Natural killer cell treated with Interleukin-12 subunit alpha and Interleukin-12 subunit beta and Interleukin-15 and Interleukin-18, amount 100 ng/mL, for 72 hours (primary cell): ENCODE results near the gene ARFIP2. TPM values are rescaled to one million over a fixed set of nuclear protein-coding genes. Genes with fewer than 3 reads are reported as not detected.
A peak's percentile ranks its signal among the peaks of the same experiment; 100 is the strongest.

Experiments
- ATAC-seq, 2 donors: fragments of 150-1000 bp; cut with Tn5 transposase in 1 of 2; sonication (Bioruptor Pico), chemical (Tn5 transposase) in 1 of 2; 2 replicates each; pipeline ENCODE4 v1.10.0; 2021
- DNase-seq: peaks from one replicate; pipeline ENCODE4 v3.0.0; 2022; ENCODE audit warnings: low spot score
- H3K27ac Mint-ChIP-seq, 2 donors: 1 replicate in 1 of 2; 2 replicates in 1 of 2; pipeline ENCODE4 v1.8.0; 2022; ENCODE audit warnings: mixed read lengths in 2 of 2, mild to moderate bottlenecking in 1 of 2, moderate library complexity in 1 of 2
- H3K27me3 Mint-ChIP-seq, 2 donors: 1 replicate in 1 of 2; 2 replicates in 1 of 2; pipeline ENCODE4 v1.8.0; 2022; ENCODE audit warnings: mixed read lengths in 2 of 2
- H3K36me3 Mint-ChIP-seq: one replicate; pipeline ENCODE4 v1.8.0; 2022; ENCODE audit warnings: mixed read lengths
- H3K4me1 Mint-ChIP-seq, 2 donors: 1 replicate in 1 of 2; 2 replicates in 1 of 2; pipeline ENCODE4 v1.8.0; 2022; ENCODE audit warnings: low read depth in 2 of 2, mixed read lengths in 2 of 2, mild to moderate bottlenecking in 1 of 2
- H3K4me3 Mint-ChIP-seq: one replicate; pipeline ENCODE4 v1.8.0; 2022; ENCODE audit warnings: mixed read lengths
- H3K9me3 Mint-ChIP-seq: 2 replicates; pipeline ENCODE4 v1.8.0; 2022; ENCODE audit warnings: mixed read lengths
- total RNA-seq, 2 donors: library from RNA; stranded (reverse); gene quantifications; one replicate each; pipeline ENCODE4 v1.2.3, GENCODE V29; 2022

ARFIP2 gene
- total RNA-seq, 2 donors from 2014 or later, result 50.8 to 71.7 TPM

DNA sequence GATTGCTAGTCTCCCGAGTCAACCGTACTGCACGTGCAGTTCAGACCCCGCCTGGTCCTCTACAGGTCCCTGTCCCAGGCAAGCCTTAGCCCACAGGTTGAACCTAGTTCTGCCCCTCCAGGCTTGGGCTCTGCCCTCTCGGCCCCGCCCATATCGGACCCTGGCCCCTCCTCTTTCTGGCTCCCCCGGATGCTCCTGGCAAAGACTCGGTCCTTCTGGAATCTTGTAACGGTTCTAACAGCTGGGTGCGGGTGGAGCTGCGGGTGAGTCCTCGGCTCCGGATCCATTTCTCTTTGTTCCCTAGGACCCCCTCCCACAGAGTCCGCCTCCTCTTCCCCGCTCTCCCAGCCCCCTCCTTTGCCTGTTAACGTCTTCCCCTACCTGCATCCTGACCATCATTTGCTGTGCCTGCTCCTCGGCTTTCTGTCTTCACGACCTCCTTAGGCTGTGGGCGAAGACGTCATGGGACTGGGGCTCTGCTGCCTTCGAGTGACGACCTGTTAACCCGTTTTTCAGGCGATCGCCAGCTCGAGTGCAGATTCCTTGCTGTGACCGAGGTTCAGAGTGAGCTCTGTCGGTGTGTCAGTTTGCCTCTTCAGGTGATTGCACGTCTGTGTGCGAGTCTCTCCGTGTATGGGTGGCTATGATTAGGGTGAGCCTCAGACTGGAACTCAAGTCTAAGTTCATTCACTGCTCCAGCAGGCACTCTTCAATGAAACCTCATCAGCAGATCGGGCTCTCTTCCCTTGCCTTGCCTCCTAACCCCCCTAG lies 16.1 kb upstream of the ARFIP2 start, which contains the start of gene DNHD1:
Gene DNHD1 (plus strand): TSS at position 212 of the 771 bp plus-strand sequence. CDS start 936 bp downstream, outside the sequence.
- Mint-ChIP-seq H3K36me3 (peaks cover 5% of the 10 kb centered on the region), H3K9me3 (no peaks in the 10 kb centered on the region), H3K27me3 (no peaks in the 10 kb centered on the region), H3K4me1 (peaks cover 4 to 7% of the 10 kb centered on the region in 2 donors), H3K27ac (peak within 1 kb of the TSS in 1 of 2 donors; percentile 18), H3K4me3 (no peak within 1 kb of the TSS)
- DNase-seq (no peak), ATAC-seq (peak in 1 of 2 donors; percentile 46)

DNA sequence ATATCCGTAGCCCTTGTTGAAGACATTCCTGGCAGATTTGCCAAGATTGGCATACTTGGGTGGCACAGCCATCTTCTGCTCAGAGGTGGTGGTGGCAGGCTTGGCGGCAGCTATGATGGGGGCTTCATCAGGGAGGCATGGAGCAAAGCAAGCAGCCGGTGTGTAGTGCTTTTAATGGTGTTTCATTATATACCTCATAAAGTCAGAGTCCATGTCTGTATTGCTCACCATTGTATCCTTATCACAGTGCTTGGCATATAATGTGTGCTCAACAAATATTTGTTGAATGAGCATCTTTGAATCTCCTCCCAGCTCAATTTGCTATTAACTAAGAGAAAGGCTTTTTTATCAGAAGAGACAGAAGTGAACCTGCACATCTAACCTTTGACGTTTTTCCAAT lies 8.2 kb upstream of the ARFIP2 start:
- H3K27ac Mint-ChIP-seq, result no peak overlapping the region
- no peak for ATAC-seq
- H3K36me3 Mint-ChIP-seq, result no peaks in the 10 kb centered on the region

DNA sequence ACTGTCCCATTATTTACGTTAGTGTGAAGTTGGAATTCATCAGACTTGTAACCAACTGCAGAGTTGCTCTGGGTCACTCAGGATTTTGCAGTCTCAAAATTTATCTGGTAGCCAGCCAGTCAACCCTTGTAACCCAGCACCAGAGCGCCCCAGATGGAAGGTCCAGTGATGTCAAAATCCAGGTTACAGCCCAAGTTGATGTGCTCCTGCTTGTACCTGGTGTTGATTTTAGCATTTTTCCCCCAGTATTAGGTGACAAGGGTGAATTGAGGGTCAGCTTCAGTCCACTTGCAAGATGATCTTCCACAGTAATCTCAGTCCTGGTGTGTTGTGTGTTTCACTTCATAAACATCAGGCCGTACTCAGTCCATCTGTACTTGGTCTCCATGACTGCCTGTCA lies 7.7 kb upstream of the ARFIP2 start:
- H3K4me1 Mint-ChIP-seq, result peaks cover 0 to 3% of the 10 kb centered on the region in 2 donors
- DNase-seq (no peak), ATAC-seq (no peak)
- no peaks in the 10 kb centered on the region for H3K36me3 Mint-ChIP-seq
- no peak overlapping the region for H3K27ac Mint-ChIP-seq
- no peaks in the 10 kb centered on the region for H3K27me3 Mint-ChIP-seq
- no peak overlapping the region for H3K4me3 Mint-ChIP-seq
- no peaks in the 10 kb centered on the region for H3K9me3 Mint-ChIP-seq

More for the DNA sequence above, 8.2 kb upstream of the ARFIP2 start:
- Mint-ChIP-seq H3K9me3 (no peaks in the 10 kb centered on the region), H3K27me3 (no peaks in the 10 kb centered on the region), H3K4me3 (no peak overlapping the region), H3K4me1 (peaks cover 0 to 3% of the 10 kb centered on the region in 2 donors)
- DNase-seq, result no peak

DNA sequence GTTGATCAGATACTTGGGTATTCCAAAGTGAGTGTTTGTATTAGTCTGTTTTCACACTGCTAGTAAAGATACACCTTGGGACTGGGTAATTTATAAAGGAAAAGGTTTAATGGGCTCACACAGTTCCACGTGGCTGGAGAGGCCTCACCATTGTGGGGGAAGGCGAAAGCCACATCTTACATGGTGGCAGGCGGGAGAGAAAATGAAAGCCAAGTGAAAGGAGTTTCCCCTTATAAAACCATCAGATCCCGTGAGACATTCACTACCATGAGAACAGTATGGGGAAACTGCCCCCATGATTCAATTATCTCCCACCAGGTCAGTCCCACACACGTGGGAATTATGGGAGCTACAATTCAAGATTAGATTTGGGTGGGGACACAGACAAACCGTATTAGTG lies 7.2 kb upstream of the ARFIP2 start:
- Mint-ChIP-seq H3K27me3 (no peaks in the 10 kb centered on the region), H3K9me3 (no peaks in the 10 kb centered on the region), H3K27ac (no peak overlapping the region), H3K4me3 (no peak overlapping the region), H3K36me3 (peaks cover 4% of the 10 kb centered on the region), H3K4me1 (peaks cover 4 to 5% of the 10 kb centered on the region in 2 donors)
- no peak for DNase-seq
- ATAC-seq, result no peak

GRCh38 chr11:6486938-6487337 lies 5.8 kb upstream of the ARFIP2 start:
- no peaks in the 10 kb centered on the region for H3K9me3 Mint-ChIP-seq
- DNase-seq, result no peak
- no peak overlapping the region for H3K4me3 Mint-ChIP-seq
- H3K27me3 Mint-ChIP-seq, result no peaks in the 10 kb centered on the region
- H3K4me1 Mint-ChIP-seq, result peaks cover 14 to 15% of the 10 kb centered on the region in 2 donors
- peaks cover 14% of the 10 kb centered on the region for H3K36me3 Mint-ChIP-seq
- no peak overlapping the region for H3K27ac Mint-ChIP-seq
- no peak for ATAC-seq

DNA sequence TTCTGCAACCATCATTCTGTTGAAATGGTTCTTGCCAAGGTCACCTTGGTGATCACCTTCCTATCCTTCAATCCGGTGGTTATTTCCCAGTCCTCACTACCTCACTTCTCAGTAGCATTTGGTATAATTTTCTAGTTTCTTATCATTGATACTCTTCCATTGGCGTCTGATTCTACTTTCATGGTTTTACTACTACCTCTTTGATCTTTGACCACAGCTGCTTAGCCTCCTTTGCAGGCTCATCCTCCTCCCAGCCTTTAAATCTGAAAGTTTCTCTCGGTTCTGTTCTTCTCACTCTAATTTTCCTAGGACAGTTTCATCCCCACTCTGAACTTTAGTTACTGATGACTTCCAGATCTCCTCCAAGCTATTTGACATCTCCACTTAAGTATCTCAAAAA lies 5.1 kb upstream of the ARFIP2 start:
- no peak overlapping the region for H3K27ac Mint-ChIP-seq
- H3K4me1 Mint-ChIP-seq, result peaks cover 14 to 16% of the 10 kb centered on the region in 2 donors
- no peak for DNase-seq
- no peak overlapping the region for H3K4me3 Mint-ChIP-seq
- peaks cover 14% of the 10 kb centered on the region for H3K36me3 Mint-ChIP-seq
- ATAC-seq, result no peak
- no peaks in the 10 kb centered on the region for H3K9me3 Mint-ChIP-seq
- H3K27me3 Mint-ChIP-seq, result no peaks in the 10 kb centered on the region

- Mint-ChIP-seq H3K27ac (no peak overlapping the region), H3K36me3 (peaks cover 14% of the 10 kb centered on the region), H3K9me3 (no peaks in the 10 kb centered on the region), H3K4me1 (peaks cover 15 to 22% of the 10 kb centered on the region in 2 donors), H3K4me3 (no peak overlapping the region), H3K27me3 (no peaks in the 10 kb centered on the region)
- DNase-seq, result no peak
- no peak for ATAC-seq
These were observed 4.5 kb upstream of the ARFIP2 start for GRCh38 chr11:6485661-6486060.

- Mint-ChIP-seq H3K4me3 (peak overlapping the region; percentile 90), H3K27me3 (no peaks in the 10 kb centered on the region), H3K27ac (peak overlapping the region; percentile 82 to 96), H3K9me3 (no peaks in the 10 kb centered on the region), H3K4me1 (peaks cover 31% of the 10 kb centered on the region in 2 donors), H3K36me3 (peaks cover 14% of the 10 kb centered on the region)
- no peak for DNase-seq
- ATAC-seq, result no peak
These were observed 1.9 kb upstream of the ARFIP2 start for GRCh38 chr11:6483015-6483414.

DNA sequence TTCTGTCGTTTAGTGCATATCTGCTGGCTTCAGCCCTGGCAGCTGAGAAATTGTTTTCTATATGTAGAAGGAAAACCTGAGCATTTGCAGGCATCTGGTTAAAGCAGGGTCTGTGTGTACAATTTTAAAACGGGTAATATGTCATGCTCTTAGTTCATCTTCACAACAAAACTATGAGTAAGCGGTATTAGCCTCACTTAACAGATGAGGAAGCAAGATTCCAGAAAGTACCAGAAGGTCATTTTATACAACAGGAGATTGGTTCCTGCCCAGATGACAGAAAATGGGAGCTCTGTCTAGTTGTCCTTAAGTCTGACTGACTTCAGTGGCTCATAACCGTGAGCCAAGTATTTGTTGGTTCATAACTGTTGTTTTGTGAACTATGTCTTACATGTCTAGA lies 1.3 kb upstream of the ARFIP2 start:
- ATAC-seq (no peak), DNase-seq (no peak)
- peaks cover 31% of the 10 kb centered on the region in 2 donors for H3K4me1 Mint-ChIP-seq
- peaks cover 14% of the 10 kb centered on the region for H3K36me3 Mint-ChIP-seq
- no peaks in the 10 kb centered on the region for H3K27me3 Mint-ChIP-seq
- H3K9me3 Mint-ChIP-seq, result no peaks in the 10 kb centered on the region
- H3K27ac Mint-ChIP-seq, result peak overlapping the region; percentile 82 to 96
- H3K4me3 Mint-ChIP-seq, result peak overlapping the region; percentile 90

- Mint-ChIP-seq H3K9me3 (no peaks in the 10 kb centered on the region), H3K4me1 (peaks cover 31% of the 10 kb centered on the region in 2 donors), H3K27me3 (no peaks in the 10 kb centered on the region), H3K27ac (peak overlapping the region; percentile 82 to 96), H3K36me3 (peaks cover 14% of the 10 kb centered on the region), H3K4me3 (peak overlapping the region; percentile 90)
- DNase-seq (no peak), ATAC-seq (peak in 1 of 2 donors; percentile 2)
These were observed 769 bp upstream of the ARFIP2 start for GRCh38 chr11:6481924-6482275.

DNA sequence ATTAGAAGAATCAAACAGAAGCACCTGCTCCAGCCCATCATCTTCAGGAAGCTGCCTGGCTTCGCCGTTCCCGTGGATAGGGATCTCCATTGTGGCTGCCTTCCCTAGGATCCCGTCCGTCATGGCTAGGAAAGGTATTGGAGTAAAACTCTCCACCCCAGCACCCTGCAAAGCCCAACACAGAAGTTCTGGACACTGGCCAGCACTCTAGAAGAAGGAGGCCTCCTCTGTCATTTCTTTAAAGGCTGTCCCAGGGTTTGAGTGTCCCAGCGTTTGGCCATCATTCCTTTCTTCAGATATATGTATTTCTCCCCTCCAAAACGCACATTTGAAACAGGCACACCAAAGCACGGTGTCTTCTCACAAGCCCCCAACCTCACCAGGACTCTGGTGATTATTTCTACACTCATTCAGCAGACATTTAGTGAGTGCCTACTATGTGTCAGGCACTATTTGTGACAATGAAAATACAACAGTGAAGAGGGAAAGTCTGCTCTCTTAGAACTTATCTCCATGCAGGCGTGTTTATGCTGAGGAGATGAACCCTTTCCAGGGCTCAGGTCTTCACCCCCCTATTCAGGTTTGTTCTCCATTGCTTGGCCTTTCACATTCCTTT lies 724 bp downstream of the ARFIP2 start:
- Mint-ChIP-seq H3K4me1 (peaks cover 31 to 33% of the 10 kb centered on the region in 2 donors), H3K27ac (peak overlapping the region; percentile 82 to 96), H3K9me3 (no peaks in the 10 kb centered on the region), H3K4me3 (peak overlapping the region; percentile 90), H3K36me3 (peaks cover 14% of the 10 kb centered on the region), H3K27me3 (no peaks in the 10 kb centered on the region)
- DNase-seq (no peak), ATAC-seq (no peak)

GRCh38 chr11:6476571-6476970 lies 4.6 kb downstream of the ARFIP2 start:
- Mint-ChIP-seq H3K4me1 (peaks cover 18 to 32% of the 10 kb centered on the region in 2 donors), H3K9me3 (no peaks in the 10 kb centered on the region), H3K4me3 (no peak overlapping the region), H3K27ac (no peak overlapping the region), H3K36me3 (no peaks in the 10 kb centered on the region), H3K27me3 (no peaks in the 10 kb centered on the region)
- DNase-seq, result no peak
- ATAC-seq, result no peak

- DNase-seq (no peak), ATAC-seq (no peak)
- H3K36me3 Mint-ChIP-seq, result no peaks in the 10 kb centered on the region
- H3K4me1 Mint-ChIP-seq, result peaks cover 21 to 29% of the 10 kb centered on the region in 2 donors
- H3K9me3 Mint-ChIP-seq, result no peaks in the 10 kb centered on the region
- no peak overlapping the region for H3K4me3 Mint-ChIP-seq
- no peak overlapping the region for H3K27ac Mint-ChIP-seq
- H3K27me3 Mint-ChIP-seq, result no peaks in the 10 kb centered on the region
These were observed 5.2 kb downstream of the ARFIP2 start for GRCh38 chr11:6475936-6476335.

GRCh38 chr11:6474806-6475500 lies 6.2 kb downstream of the ARFIP2 start:
- H3K9me3 Mint-ChIP-seq, result no peaks in the 10 kb centered on the region
- no peak for ATAC-seq
- H3K4me3 Mint-ChIP-seq, result peak overlapping the region; percentile 84
- H3K27me3 Mint-ChIP-seq, result no peaks in the 10 kb centered on the region
- H3K27ac Mint-ChIP-seq, result no peak overlapping the region
- no peak for DNase-seq
- H3K4me1 Mint-ChIP-seq, result peaks cover 15 to 22% of the 10 kb centered on the region in 2 donors
- no peaks in the 10 kb centered on the region for H3K36me3 Mint-ChIP-seq
